K562 (cell line): ENCODE results near the gene WBP1L. TPM values are rescaled to one million over a fixed set of nuclear protein-coding genes. Genes with fewer than 3 reads are reported as not detected.

Experiments
- CREM ChIP-seq: IDR thresholded peaks from 2 replicates; pipeline ENCODE4 v1.6.1; 2014; ENCODE audit warnings: antibody characterized with exemption, low read depth
- FOXM1 ChIP-seq, 2 experiments: fragments of 450-650 bp in 1 of 2; sonication (generic) in 1 of 2; formaldehyde crosslinking in 1 of 2; IDR thresholded peaks; 2 replicates each; pipeline versions ENCODE4 v1.6.1 to v1.9.0; 2017 to 2022; ENCODE audit warnings: low read depth in 2 of 2, mild to moderate bottlenecking in 2 of 2, missing genetic modification reagents in 1 of 2, moderate library complexity in 1 of 2
- GABPB2 ChIP-seq: fragments of 250-450 bp; sonication (Bioruptor Pico); conservative IDR thresholded peaks from 2 replicates; pipeline ENCODE4 v1.5.1; 2021; ENCODE audit warnings: mild to moderate bottlenecking
- HDAC8 ChIP-seq: fragments of 450-650 bp; IDR thresholded peaks from 2 replicates; pipeline ENCODE4 v1.6.1; 2016; ENCODE audit warnings: mild to moderate bottlenecking, missing genetic modification characterization, moderate library complexity, missing compliant biosample characterization
- MEF2A ChIP-seq: IDR thresholded peaks from 2 replicates; pipeline ENCODE4 v1.6.1; 2011; ENCODE audit warnings: low read depth, mild to moderate bottlenecking, low read length, moderate library complexity; ENCODE audit not compliant: control insufficient read depth
- NR1H2 ChIP-seq: sonication (generic); formaldehyde crosslinking; IDR thresholded peaks from 2 replicates; pipeline ENCODE4 v1.4.0; 2020; ENCODE audit warnings: mild to moderate bottlenecking, missing genetic modification reagents
- PHF21A ChIP-seq: fragments of 450-650 bp; IDR thresholded peaks from 2 replicates; pipeline ENCODE4 v1.6.1; 2017; ENCODE audit warnings: low read depth, borderline replicate concordance
- PREB ChIP-seq: sonication (generic); formaldehyde crosslinking; IDR thresholded peaks from 2 replicates; pipeline ENCODE4 v1.8.1; 2023; ENCODE audit warnings: mild to moderate bottlenecking, missing genetic modification reagents
- PRMT5 ChIP-seq: sonication (generic); formaldehyde crosslinking; IDR thresholded peaks from 2 replicates; pipeline ENCODE4 v1.5.0; 2020; ENCODE audit warnings: missing genetic modification reagents
- PURB ChIP-seq: sonication (generic); formaldehyde crosslinking; IDR thresholded peaks from 2 replicates; pipeline ENCODE4 v1.9.0; 2021; ENCODE audit warnings: low read depth, mild to moderate bottlenecking, missing genetic modification reagents
- RBM22 ChIP-seq: fragments of 200-400 bp; formaldehyde crosslinking; IDR thresholded peaks from 2 replicates; pipeline ENCODE4 v1.6.1; 2018; ENCODE audit warnings: low read length, low read depth; ENCODE audit not compliant: poor library complexity, severe bottlenecking
- SAFB ChIP-seq: fragments of 200-400 bp; formaldehyde crosslinking; IDR thresholded peaks from 2 replicates; pipeline ENCODE4 v1.6.1; 2017; ENCODE audit warnings: low read depth, low read length, borderline replicate concordance
- SIRT6 ChIP-seq: IDR thresholded peaks from one replicate; pipeline ENCODE4 v1.6.1; 2012; ENCODE audit warnings: low read depth, mild to moderate bottlenecking, control low read depth, inconsistent platforms, low read length, moderate library complexity
- SREBF1 ChIP-seq: fragments of 150-350 bp; IDR thresholded peaks from 2 replicates; pipeline ENCODE4 v1.6.1; 2014; ENCODE audit warnings: antibody characterized with exemption, low read depth, low read length, borderline replicate concordance
- TBP ChIP-seq: optimal IDR thresholded peaks from 2 replicates; pipeline ENCODE3; 2011; ENCODE audit warnings: low read depth, low read length, improper control_type of control experiment
- UBTF ChIP-seq, 2 experiments: IDR thresholded peaks; 2 replicates each; pipeline ENCODE4 v1.6.1; 2012; ENCODE audit warnings: improper control_type of control experiment in 2 of 2, low read depth in 2 of 2, low read length in 2 of 2, borderline replicate concordance in 1 of 2
- ZEB2 ChIP-seq: fragments of 450-650 bp; IDR thresholded peaks from 2 replicates; pipeline ENCODE4 v1.6.1; 2016
- ZKSCAN3 ChIP-seq: fragments of 250-450 bp; sonication (Bioruptor Pico); IDR thresholded peaks from 2 replicates; pipeline ENCODE4 v1.4.0; 2020
- ZNF12 ChIP-seq: sonication (generic); formaldehyde crosslinking; IDR thresholded peaks from 2 replicates; pipeline ENCODE4 v1.4.0; 2020; ENCODE audit warnings: mild to moderate bottlenecking, missing genetic modification reagents
- ZNF583 ChIP-seq: fragments of 250-450 bp; sonication (Bioruptor Pico); IDR thresholded peaks from 2 replicates; pipeline ENCODE4 v1.4.0; 2020
- ZSCAN29 ChIP-seq: fragments of 450-650 bp; IDR thresholded peaks from 2 replicates; pipeline ENCODE4 v1.6.1; 2017
- polyA plus RNA-seq, 8 experiments: library from polyadenylated mRNA; depleted of rRNA in 4 of 8; stranded (reverse) in 5 of 8; unstranded in 3 of 8; fragments of >200 nt; fragmentation: Nextera tagmentation in 2 of 8; fragmentation: Illumina TruSeq in 1 of 8; extraction: Ambion mirVana in 2 of 8; extraction: Trizol in 1 of 8; gene quantifications; 2 replicates each; pipeline versions ENCODE4 v1.2.1 to v1.2.3, GENCODE V29; 2011 to 2014; ENCODE audit warnings: inconsistent platforms in 1 of 8, missing spikeins in 1 of 8
- total RNA-seq, 7 experiments: library from RNA; depleted of rRNA in 6 of 7; stranded (reverse); fragments of >200 nt in 6 of 7; fragmentation: Illumina TruSeq in 2 of 7; extraction: Trizol in 2 of 7; gene quantifications; 2 replicates each; pipeline versions ENCODE4 v1.2.1 to v1.2.3, GENCODE V29; 2011 to 2021; ENCODE audit warnings: low replicate concordance in 1 of 7
- TF ChIP-seq, protein P1 (sequence below): fragments of 250-450 bp; sonication (Bioruptor Pico); IDR thresholded peaks from 2 replicates; pipeline ENCODE4 v1.5.0; 2020; ENCODE audit warnings: mild to moderate bottlenecking

WBP1L gene
- total and polyA plus RNA-seq, 9 of the 15 experiments (the other 6 are each of a cell fraction or from before 2014, with no cell fraction given), result 3.2 to 14.4 (median 11.3) TPM

- TF ChIP-seq FOXM1 (IDR thresholded peaks at IDR 0.05; ENCODE audit: low read depth) (no peak), FOXM1 (CRISPR knock-in tag; IDR thresholded peaks at IDR 0.05; ENCODE audit: low read depth) (peak; percentile 58; the same call in 1 of the 2 replicates), NR1H2 (CRISPR knock-in tag) (no peak), CREM (no peak), ZNF583 (CRISPR knock-in tag) (no peak), ZNF12 (CRISPR knock-in tag) (0 out of 2 replicates have a peak, but pooled peaks have one; percentile 53), HDAC8 (tag) (no peak), SIRT6 (no peak), ZSCAN29 (no peak), ZEB2 (peak; percentile 78; the same call in 1 of the 2 replicates), TBP (peak; percentile 27), PURB (CRISPR knock-in tag) (no peak), RBM22 (no peak), GABPB2 (CRISPR knock-in tag) (no peak), MEF2A (no peak), SREBF1 (no peak), PREB (CRISPR knock-in tag) (peak; percentile 54; the same call in 1 of the 2 replicates), UBTF (IDR thresholded peaks at IDR 0.05; ENCODE audit: borderline replicate concordance in 1 of 2, low read depth in 2 of 2, low read length in 2 of 2) (0 out of 4 replicates have a peak, but pooled peaks of 1 of the 2 experiments have one; percentile 41), PHF21A (no peak; the same call in 1 of the 2 replicates), ZKSCAN3 (CRISPR knock-in tag) (no peak), PRMT5 (no peak), SAFB (no peak)
- TF ChIP-seq, protein P1, sequence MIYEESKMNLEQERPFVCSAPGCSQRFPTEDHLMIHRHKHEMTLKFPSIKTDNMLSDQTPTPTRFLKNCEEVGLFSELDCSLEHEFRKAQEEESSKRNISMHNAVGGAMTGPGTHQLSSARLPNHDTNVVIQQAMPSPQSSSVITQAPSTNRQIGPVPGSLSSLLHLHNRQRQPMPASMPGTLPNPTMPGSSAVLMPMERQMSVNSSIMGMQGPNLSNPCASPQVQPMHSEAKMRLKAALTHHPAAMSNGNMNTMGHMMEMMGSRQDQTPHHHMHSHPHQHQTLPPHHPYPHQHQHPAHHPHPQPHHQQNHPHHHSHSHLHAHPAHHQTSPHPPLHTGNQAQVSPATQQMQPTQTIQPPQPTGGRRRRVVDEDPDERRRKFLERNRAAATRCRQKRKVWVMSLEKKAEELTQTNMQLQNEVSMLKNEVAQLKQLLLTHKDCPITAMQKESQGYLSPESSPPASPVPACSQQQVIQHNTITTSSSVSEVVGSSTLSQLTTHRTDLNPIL (CRISPR knock-in tag), result no peak
Observed at GRCh38 chr10:102714621-102715455, 28.9 kb upstream of the WBP1L start, which contains the start of gene SFXN2 (continued).
